GM12865 (cell line): Measurements from ENCODE around the gene NRN1.

Source experiments
- DNase-seq: peaks from one replicate; pipeline ENCODE4 v3.0.0; 2010; ENCODE audit warnings: low read depth
- H3K4me3 ChIP-seq: 2 replicates; pipeline ENCODE4 v1.5.1; 2011; ENCODE audit warnings: mild to moderate bottlenecking, low read depth, low read length, control low read depth
- CTCF ChIP-seq: IDR thresholded peaks from 2 replicates; pipeline ENCODE4 v1.5.1; 2011; ENCODE audit warnings: low read length, control low read depth, low read depth, inconsistent platforms; ENCODE audit not compliant: insufficient read depth; ENCODE audit errors: missing control alignments

Gene NRN1

DNA sequence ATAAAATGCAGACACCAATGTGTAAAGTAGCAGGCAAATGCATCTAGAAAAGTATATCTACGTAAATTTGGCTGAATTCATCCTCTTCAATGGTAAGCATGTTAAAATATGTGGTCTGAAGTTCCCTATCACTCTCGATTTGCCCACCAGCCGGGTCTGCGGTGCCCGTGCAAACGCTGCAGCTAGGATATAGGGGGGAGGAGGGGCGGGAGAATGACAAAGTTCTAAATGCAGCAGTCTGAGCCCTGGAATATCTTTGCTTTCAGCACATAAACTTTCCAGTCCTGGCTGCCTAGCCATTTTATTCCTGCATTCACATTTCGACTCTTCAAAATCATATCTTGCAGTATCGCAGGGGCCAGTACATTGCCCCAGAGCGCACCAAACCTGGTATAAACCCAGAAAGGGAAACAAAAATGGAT, 708 bp downstream of the NRN1 start:
- DNase-seq, result no peak
- H3K4me3 ChIP-seq, result peak overlapping the region; percentile 80

GRCh38 chr6:6005051-6006005, 1.4 kb downstream of the NRN1 start:
- H3K4me3 ChIP-seq, result no peak overlapping the region
- DNase-seq, result no peak
- no peak for TF ChIP-seq CTCF

More for the DNA sequence above, 708 bp downstream of the NRN1 start:
- no peak for TF ChIP-seq CTCF

- no peak for DNase-seq
- H3K4me3 ChIP-seq, result peak overlapping the region; percentile 2
- TF ChIP-seq CTCF, result no peak
Observed at GRCh38 chr6:6004390-6004995, 2.2 kb downstream of the NRN1 start.

DNA sequence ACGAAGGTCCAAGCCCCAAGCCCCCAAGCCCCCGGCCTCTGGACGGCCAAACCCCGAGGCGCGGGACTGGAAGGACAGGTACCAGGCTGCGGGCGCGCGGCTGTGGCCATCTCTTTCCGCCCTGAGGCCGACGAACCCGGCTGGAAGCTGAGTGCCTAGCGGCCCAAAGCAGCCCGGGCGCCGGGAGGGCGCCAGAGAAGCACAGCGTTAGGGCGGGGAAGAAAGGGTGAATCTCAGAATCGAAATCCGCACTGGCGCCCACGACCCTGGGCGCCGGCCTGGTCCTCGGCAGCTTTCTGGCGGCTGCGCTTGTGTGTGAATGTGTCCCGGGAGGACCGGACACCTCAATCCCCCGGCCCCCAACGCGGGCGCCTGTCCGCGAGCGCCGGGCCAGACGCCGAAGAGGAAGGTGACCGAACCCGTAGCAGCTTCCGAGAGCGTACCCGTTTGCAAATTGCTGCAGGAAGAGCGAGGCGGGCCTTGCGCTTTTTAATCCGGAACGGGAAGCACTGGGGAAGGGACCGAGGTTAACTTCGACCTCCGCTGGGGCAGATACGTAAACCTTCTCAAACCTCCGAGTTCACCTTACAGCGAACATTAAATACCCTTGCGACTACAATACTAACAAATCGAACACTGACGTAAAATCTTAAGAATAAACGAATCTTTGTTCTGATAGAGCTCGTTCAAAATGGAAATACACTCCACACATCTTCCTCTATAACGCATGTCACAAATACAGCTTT, 2.9 kb downstream of the NRN1 start:
- no peak for TF ChIP-seq CTCF
- peak; percentile 41 for DNase-seq
- peak overlapping the region; percentile 2 for H3K4me3 ChIP-seq

- TF ChIP-seq CTCF, result no peak
- no peak for DNase-seq
- H3K4me3 ChIP-seq, result peak overlapping the region; percentile 2
Observed at GRCh38 chr6:6002848-6003620, 3.7 kb downstream of the NRN1 start.
